ENCODE measurements around the gene CCDC134.

The CCDC134 gene

GRCh38 chr22:41836551-41836950 is 36.1 kb downstream of the CCDC134 start:
- DNase-seq (ENCODE audit: low read depth) = no peak
- no peaks in the 10 kb centered on the region for H3K27me3 ChIP-seq (replicated peaks; ENCODE audit: control insufficient read depth, insufficient read depth, low read length)
- peaks cover 18% of the 10 kb centered on the region for H3K4me1 ChIP-seq (ENCODE audit: control insufficient read depth, insufficient read depth, low read length)
- no peak overlapping the region for H3K9ac ChIP-seq (ENCODE audit: low read length)
- H3K4me3 ChIP-seq (ENCODE audit: low read length) = no peak overlapping the region
- H3K9me3 ChIP-seq (ENCODE audit: control insufficient read depth, low read length) = no peaks in the 10 kb centered on the region
- H3K36me3 ChIP-seq (ENCODE audit: control insufficient read depth, insufficient read depth, low read length, severe bottlenecking) = peaks cover 17% of the 10 kb centered on the region

- DNase-seq (ENCODE audit: low read depth) = no peak
- Histone ChIP-seq H3K36me3 (ENCODE audit: control insufficient read depth, insufficient read depth, low read length, severe bottlenecking) (peaks cover 25% of the 10 kb centered on the region), H3K9ac (ENCODE audit: low read length) (no peak overlapping the region), H3K4me3 (ENCODE audit: low read length) (no peak overlapping the region), H3K9me3 (ENCODE audit: control insufficient read depth, low read length) (no peaks in the 10 kb centered on the region), H3K4me1 (ENCODE audit: control insufficient read depth, insufficient read depth, low read length) (peaks cover 23% of the 10 kb centered on the region), H3K27me3 (replicated peaks; ENCODE audit: control insufficient read depth, insufficient read depth, low read length) (no peaks in the 10 kb centered on the region)
These were observed 38.6 kb downstream of the CCDC134 start for GRCh38 chr22:41838842-41839618.

- Histone ChIP-seq H3K9me3 (ENCODE audit: control insufficient read depth, low read length) (no peaks in the 10 kb centered on the region), H3K4me1 (ENCODE audit: control insufficient read depth, insufficient read depth, low read length) (peaks cover 18% of the 10 kb centered on the region), H3K27me3 (replicated peaks; ENCODE audit: control insufficient read depth, insufficient read depth, low read length) (no peaks in the 10 kb centered on the region), H3K36me3 (ENCODE audit: control insufficient read depth, insufficient read depth, low read length, severe bottlenecking) (peaks cover 25% of the 10 kb centered on the region), H3K4me3 (ENCODE audit: low read length) (no peak overlapping the region), H3K9ac (ENCODE audit: low read length) (no peak overlapping the region)
- DNase-seq (ENCODE audit: low read depth) = no peak
These were observed 39.7 kb downstream of the CCDC134 start for GRCh38 chr22:41840216-41840615.

GRCh38 chr22:41841085-41841712 is 40.7 kb downstream of the CCDC134 start:
- peak overlapping the region; percentile 43 for H3K9ac ChIP-seq (ENCODE audit: low read length)
- no peak overlapping the region for H3K4me3 ChIP-seq (ENCODE audit: low read length)
- H3K27me3 ChIP-seq (replicated peaks; ENCODE audit: control insufficient read depth, insufficient read depth, low read length) = no peaks in the 10 kb centered on the region
- peaks cover 20% of the 10 kb centered on the region for H3K36me3 ChIP-seq (ENCODE audit: control insufficient read depth, insufficient read depth, low read length, severe bottlenecking)
- peaks cover 18% of the 10 kb centered on the region for H3K4me1 ChIP-seq (ENCODE audit: control insufficient read depth, insufficient read depth, low read length)
- H3K9me3 ChIP-seq (ENCODE audit: control insufficient read depth, low read length) = no peaks in the 10 kb centered on the region
- peak; percentile 53 for DNase-seq (ENCODE audit: low read depth)

GRCh38 chr22:41842996-41843970 is 42.8 kb downstream of the CCDC134 start:
- DNase-seq (ENCODE audit: low read depth) = no peak
- Histone ChIP-seq H3K4me3 (ENCODE audit: low read length) (no peak overlapping the region), H3K9me3 (ENCODE audit: control insufficient read depth, low read length) (no peaks in the 10 kb centered on the region), H3K36me3 (ENCODE audit: control insufficient read depth, insufficient read depth, low read length, severe bottlenecking) (peaks cover 12% of the 10 kb centered on the region), H3K4me1 (ENCODE audit: control insufficient read depth, insufficient read depth, low read length) (peaks cover 20% of the 10 kb centered on the region), H3K9ac (ENCODE audit: low read length) (no peak overlapping the region), H3K27me3 (replicated peaks; ENCODE audit: control insufficient read depth, insufficient read depth, low read length) (no peaks in the 10 kb centered on the region)

GRCh38 chr22:41844036-41844435 is 43.6 kb downstream of the CCDC134 start:
- no peak for DNase-seq (ENCODE audit: low read depth)
- peaks cover 12% of the 10 kb centered on the region for H3K36me3 ChIP-seq (ENCODE audit: control insufficient read depth, insufficient read depth, low read length, severe bottlenecking)
- H3K9me3 ChIP-seq (ENCODE audit: control insufficient read depth, low read length) = no peaks in the 10 kb centered on the region
- no peak overlapping the region for H3K9ac ChIP-seq (ENCODE audit: low read length)
- H3K27me3 ChIP-seq (replicated peaks; ENCODE audit: control insufficient read depth, insufficient read depth, low read length) = no peaks in the 10 kb centered on the region
- H3K4me3 ChIP-seq (ENCODE audit: low read length) = no peak overlapping the region
- H3K4me1 ChIP-seq (ENCODE audit: control insufficient read depth, insufficient read depth, low read length) = peaks cover 26% of the 10 kb centered on the region

GRCh38 chr22:41844513-41844912 is 44.0 kb downstream of the CCDC134 start:
- H3K27me3 ChIP-seq (replicated peaks; ENCODE audit: control insufficient read depth, insufficient read depth, low read length) = no peaks in the 10 kb centered on the region
- peaks cover 26% of the 10 kb centered on the region for H3K4me1 ChIP-seq (ENCODE audit: control insufficient read depth, insufficient read depth, low read length)
- H3K36me3 ChIP-seq (ENCODE audit: control insufficient read depth, insufficient read depth, low read length, severe bottlenecking) = peaks cover 12% of the 10 kb centered on the region
- no peak overlapping the region for H3K9ac ChIP-seq (ENCODE audit: low read length)
- DNase-seq (ENCODE audit: low read depth) = no peak
- no peaks in the 10 kb centered on the region for H3K9me3 ChIP-seq (ENCODE audit: control insufficient read depth, low read length)
- H3K4me3 ChIP-seq (ENCODE audit: low read length) = no peak overlapping the region

- no peaks in the 10 kb centered on the region for H3K27me3 ChIP-seq (replicated peaks; ENCODE audit: control insufficient read depth, insufficient read depth, low read length)
- H3K9ac ChIP-seq (ENCODE audit: low read length) = no peak overlapping the region
- H3K4me1 ChIP-seq (ENCODE audit: control insufficient read depth, insufficient read depth, low read length) = peaks cover 26% of the 10 kb centered on the region
- H3K36me3 ChIP-seq (ENCODE audit: control insufficient read depth, insufficient read depth, low read length, severe bottlenecking) = peaks cover 12% of the 10 kb centered on the region
- no peak for DNase-seq (ENCODE audit: low read depth)
- no peaks in the 10 kb centered on the region for H3K9me3 ChIP-seq (ENCODE audit: control insufficient read depth, low read length)
- H3K4me3 ChIP-seq (ENCODE audit: low read length) = no peak overlapping the region
These were observed 45.1 kb downstream of the CCDC134 start for GRCh38 chr22:41845380-41846267.

- H3K27me3 ChIP-seq (replicated peaks; ENCODE audit: control insufficient read depth, insufficient read depth, low read length) = no peaks in the 10 kb centered on the region
- no peak for DNase-seq (ENCODE audit: low read depth)
- no peak overlapping the region for H3K9ac ChIP-seq (ENCODE audit: low read length)
- H3K36me3 ChIP-seq (ENCODE audit: control insufficient read depth, insufficient read depth, low read length, severe bottlenecking) = peaks cover 8% of the 10 kb centered on the region
- no peaks in the 10 kb centered on the region for H3K9me3 ChIP-seq (ENCODE audit: control insufficient read depth, low read length)
- peaks cover 19% of the 10 kb centered on the region for H3K4me1 ChIP-seq (ENCODE audit: control insufficient read depth, insufficient read depth, low read length)
- no peak overlapping the region for H3K4me3 ChIP-seq (ENCODE audit: low read length)
These were observed 45.9 kb downstream of the CCDC134 start for GRCh38 chr22:41846268-41846987.

GRCh38 chr22:41847300-41847699 is 46.8 kb downstream of the CCDC134 start:
- no peaks in the 10 kb centered on the region for H3K9me3 ChIP-seq (ENCODE audit: control insufficient read depth, low read length)
- peaks cover 10% of the 10 kb centered on the region for H3K4me1 ChIP-seq (ENCODE audit: control insufficient read depth, insufficient read depth, low read length)
- H3K4me3 ChIP-seq (ENCODE audit: low read length) = no peak overlapping the region
- H3K9ac ChIP-seq (ENCODE audit: low read length) = no peak overlapping the region
- H3K36me3 ChIP-seq (ENCODE audit: control insufficient read depth, insufficient read depth, low read length, severe bottlenecking) = peaks cover 5% of the 10 kb centered on the region
- no peaks in the 10 kb centered on the region for H3K27me3 ChIP-seq (replicated peaks; ENCODE audit: control insufficient read depth, insufficient read depth, low read length)
- no peak for DNase-seq (ENCODE audit: low read depth)
